ENCODE results near the gene RANBP10.

GRCh38 chr16:67703626-67704025 is 102.7 kb downstream of the RANBP10 start:
- TF ChIP-seq CTCF (IDR thresholded peaks at IDR 0.05), result no peak
- no peak for TF ChIP-seq POLR2AphosphoS5 (IDR thresholded peaks at IDR 0.05)
- TF ChIP-seq POLR2A (IDR thresholded peaks at IDR 0.05), result no peak
